LNCaP clone FGC (cell line): ENCODE measurements around the gene UBE2C.
A peak's percentile ranks its signal among the peaks of the same experiment; 100 is the strongest.
"Not testable (repeated sequence)": the region's sequence is repeated elsewhere in the genome, so short reads cannot be mapped to it uniquely, and the experiment has no call there.

Experiments
- DNase-seq: peaks from one replicate; pipeline ENCODE4 v3.0.0-alpha.2; 2011; ENCODE audit warnings: low read depth
- H3K4me3 ChIP-seq: 2 replicates; pipeline ENCODE4 v1.5.1; 2011; ENCODE audit warnings: mild to moderate bottlenecking, low read depth, low read length, control low read depth
- TF ChIP-seq, protein P1 (sequence below): IDR thresholded peaks from 2 replicates; pipeline ENCODE4 v1.5.1; 2012; ENCODE audit warnings: mild to moderate bottlenecking; ENCODE audit not compliant: control insufficient read depth, insufficient read depth; ENCODE audit errors: extremely low read depth

UBE2C gene

DNA sequence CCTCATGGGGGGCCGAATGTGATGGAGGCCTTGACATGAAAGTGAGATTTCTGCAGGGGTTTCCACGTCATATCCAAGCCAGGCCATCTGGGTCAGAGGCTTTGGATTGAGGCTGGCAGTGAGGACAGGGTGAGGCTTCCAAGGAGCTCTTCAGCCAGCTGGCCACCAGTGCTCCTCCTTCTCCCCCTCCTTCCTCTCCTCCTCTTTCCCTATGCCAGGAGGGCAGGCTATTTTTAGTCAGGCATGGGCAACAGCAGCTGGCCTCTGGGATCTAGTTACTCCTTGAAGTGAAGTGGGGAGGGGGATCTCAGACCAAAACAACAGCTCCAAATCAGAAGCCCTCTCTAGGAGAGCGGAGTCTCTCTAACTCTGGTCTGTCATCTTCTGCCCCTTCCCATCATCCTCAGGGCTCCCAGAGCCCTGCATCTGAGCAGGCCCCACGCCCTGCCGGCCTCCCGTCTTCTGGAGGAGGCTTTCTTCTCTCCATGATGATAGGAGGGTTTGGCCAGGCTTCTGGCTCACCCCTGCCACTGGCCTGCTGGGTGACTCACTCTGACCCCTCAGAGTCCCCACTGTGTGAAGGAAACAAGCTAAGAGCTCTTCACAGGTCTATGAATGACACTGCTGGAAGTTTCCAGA, 14.1 kb downstream of the UBE2C start:
- H3K4me3 ChIP-seq, result no peak overlapping the region
- TF ChIP-seq, protein P1, sequence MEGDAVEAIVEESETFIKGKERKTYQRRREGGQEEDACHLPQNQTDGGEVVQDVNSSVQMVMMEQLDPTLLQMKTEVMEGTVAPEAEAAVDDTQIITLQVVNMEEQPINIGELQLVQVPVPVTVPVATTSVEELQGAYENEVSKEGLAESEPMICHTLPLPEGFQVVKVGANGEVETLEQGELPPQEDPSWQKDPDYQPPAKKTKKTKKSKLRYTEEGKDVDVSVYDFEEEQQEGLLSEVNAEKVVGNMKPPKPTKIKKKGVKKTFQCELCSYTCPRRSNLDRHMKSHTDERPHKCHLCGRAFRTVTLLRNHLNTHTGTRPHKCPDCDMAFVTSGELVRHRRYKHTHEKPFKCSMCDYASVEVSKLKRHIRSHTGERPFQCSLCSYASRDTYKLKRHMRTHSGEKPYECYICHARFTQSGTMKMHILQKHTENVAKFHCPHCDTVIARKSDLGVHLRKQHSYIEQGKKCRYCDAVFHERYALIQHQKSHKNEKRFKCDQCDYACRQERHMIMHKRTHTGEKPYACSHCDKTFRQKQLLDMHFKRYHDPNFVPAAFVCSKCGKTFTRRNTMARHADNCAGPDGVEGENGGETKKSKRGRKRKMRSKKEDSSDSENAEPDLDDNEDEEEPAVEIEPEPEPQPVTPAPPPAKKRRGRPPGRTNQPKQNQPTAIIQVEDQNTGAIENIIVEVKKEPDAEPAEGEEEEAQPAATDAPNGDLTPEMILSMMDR, result no peak
- DNase-seq, result no peak

DNA sequence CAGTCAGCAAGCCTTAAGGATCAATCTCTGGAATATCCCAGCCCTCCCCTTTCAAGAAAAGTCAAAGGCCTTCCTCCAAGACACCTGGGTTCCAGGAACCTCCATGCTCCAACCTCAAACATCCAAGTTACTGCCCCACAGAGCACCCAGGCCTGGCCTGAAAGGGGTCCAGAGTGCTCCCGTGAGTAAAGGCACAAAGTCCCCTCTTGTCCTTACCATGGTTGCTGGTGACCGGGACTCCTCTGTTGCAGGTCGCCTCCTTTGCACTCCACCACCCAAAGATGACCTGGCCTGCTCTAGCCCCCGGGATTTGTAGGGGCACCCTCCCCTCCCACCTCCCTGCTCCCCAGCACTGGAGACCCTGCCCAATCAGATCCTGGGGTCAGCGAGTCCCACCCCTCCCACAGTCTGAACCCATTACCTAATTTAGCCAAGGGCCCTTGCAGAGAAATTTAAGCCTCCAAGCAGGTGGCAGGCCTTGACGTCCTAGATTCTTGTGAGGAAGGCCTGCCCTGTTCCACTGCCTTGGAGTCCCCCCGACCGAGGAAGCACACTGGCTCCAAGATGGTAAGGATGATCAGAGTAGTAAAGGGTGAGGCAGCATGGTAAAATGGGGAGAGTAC, 14.7 kb downstream of the UBE2C start, which contains the start of gene TNNC2:
Gene TNNC2 (minus strand): TSS at position 283 of the 623 bp plus-strand sequence. CDS start 64 bp downstream, at position 219.
- TF ChIP-seq, protein P1, result no peak
- H3K4me3 ChIP-seq, result no peak within 1 kb of the TSS
- no peak for DNase-seq

DNA sequence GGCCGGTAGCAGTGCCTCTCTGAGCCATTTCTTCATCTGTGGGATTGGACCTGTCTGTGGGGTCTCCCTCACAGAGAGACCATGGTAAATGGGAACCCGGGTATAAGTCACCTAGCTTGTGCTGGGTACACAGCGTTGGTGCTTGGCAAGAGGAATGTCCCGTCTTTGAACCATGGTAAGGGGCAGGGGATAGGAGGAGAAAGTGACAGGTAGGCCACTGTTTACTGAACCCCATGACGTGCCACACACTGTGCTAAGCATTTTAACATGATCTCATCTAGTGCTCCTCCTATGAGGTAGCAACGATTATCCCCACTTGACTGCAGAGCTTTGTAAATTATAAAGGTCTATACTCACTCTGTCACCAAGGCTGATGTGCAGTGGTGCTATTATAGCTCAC, 15.3 kb downstream of the UBE2C start:
- no peak for DNase-seq
- TF ChIP-seq, protein P1, result no peak

DNA sequence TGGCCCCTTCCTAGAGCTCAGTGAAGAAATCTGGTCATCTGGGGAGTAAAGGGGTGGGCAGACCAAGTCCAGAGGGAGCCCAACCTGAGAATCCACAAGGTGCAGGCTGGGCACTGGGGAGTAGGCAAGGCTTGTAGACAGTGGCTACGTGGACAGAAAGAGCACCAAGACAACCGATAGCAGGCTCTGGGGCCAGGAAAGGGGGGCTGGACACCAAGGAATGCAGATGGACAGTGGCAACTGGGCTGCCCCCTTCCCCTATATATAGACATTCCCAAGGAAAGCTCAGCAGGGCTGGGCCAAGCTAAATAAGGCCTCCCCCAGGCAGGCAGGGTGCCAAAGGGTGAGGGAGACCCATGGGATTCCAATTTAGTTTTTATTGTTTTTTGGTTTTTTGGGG, 16.1 kb downstream of the UBE2C start:
- no peak overlapping the region for H3K4me3 ChIP-seq
- TF ChIP-seq, protein P1, result no peak
- DNase-seq, result no peak

More for the DNA sequence above, 15.3 kb downstream of the UBE2C start:
- H3K4me3 ChIP-seq, result no peak overlapping the region

DNA sequence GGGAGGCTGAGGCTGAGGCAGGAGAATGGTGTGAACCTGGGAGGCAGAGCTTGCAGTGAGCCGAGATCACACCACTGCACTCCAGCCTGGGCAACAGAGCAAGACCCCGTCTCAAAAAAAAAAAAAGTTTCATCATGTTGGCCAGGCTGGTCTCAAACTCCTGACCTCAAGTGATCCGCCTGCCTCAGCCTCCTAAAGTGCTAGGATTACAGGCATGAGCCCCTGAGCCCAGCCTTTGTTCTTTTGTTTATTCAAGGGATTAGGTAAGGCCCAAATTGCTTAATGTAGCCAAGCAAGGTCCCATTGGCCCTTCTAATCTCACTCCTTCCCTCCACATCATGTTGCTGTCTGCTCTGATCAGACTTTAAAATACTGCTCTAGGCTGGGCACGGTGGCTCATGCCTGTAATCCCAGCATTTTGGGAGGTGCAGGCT, 17.2 kb downstream of the UBE2C start:
- not testable (repeated sequence) for DNase-seq, H3K4me3 ChIP-seq

DNA sequence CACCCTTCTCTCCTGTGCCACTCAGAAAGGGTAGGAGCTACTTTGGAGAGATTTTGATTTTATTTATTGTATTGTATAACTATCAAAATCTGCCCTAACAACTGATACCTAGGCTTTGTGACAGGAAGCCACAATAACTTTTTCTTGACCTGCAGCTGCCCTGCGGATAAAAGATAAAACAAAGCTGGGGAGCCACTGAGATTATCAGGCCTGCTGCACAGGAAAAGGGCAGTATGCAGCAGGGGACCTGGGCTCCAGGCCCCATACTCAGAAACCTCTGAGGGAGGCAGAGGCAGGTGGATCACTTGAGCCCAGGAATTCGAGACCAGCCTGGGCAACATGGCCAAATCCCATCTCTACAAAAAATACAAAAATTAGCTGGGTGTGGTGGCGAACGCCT, 20.2 kb downstream of the UBE2C start:
- TF ChIP-seq, protein P1, result no peak
- DNase-seq, result no peak
- no peak overlapping the region for H3K4me3 ChIP-seq

DNA sequence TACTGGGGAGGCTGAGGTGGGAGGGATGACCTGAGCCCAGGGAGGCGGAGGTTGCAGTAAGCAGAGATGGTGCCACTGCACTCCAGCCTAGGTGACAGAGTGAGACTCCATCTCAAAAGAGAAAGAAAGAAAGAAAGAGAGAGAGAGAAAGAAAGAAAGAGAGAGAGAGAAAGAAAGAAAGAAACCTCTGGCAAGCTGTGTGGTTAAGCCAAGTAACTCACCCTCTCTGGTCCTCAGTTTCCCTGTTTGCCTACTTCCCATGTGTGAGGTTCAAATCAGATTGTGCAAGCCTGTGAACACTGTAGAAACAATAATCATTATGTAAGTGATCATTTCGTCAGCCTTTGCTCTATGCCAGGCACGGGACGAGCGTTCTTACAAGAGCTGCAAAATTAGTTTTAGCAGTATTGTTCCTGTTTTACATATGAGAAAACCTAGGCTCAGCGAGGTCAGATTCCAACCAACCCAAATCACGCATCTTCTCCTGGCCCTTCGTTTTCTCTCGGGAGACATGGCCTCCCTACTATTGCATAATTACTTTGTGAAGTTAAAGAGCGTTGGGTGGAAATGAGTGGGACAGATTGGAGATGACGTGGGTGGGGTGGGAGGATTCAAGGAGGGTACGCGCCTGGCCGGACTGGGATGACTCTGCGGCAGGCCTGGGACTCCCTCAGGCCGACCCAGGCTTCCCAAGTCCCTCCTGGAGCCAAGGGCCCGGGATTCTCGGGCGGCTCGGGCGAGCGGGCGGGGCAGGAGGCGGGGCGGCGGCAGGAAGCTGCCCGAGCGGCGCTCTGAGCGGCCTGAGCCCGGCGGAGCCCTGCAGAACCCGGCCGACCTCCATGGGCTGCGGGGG, 20.8 kb downstream of the UBE2C start, which contains the start of gene SNX21:
Gene SNX21 (plus strand): TSS at position 770 of the 853 bp plus-strand sequence. CDS start 121 bp downstream, outside the sequence.
- DNase-seq, result peak; percentile 15
- TF ChIP-seq, protein P1, result no peak
- peak within 1 kb of the TSS; percentile 54 for H3K4me3 ChIP-seq
